ENCODE data around the gene RDH5.

RDH5 gene

GRCh38 chr12:55720071-55720564 is at the start of gene RDH5:
RDH5 (plus strand) TSS chr12:55720393; CDS start chr12:55721185, 792 bp downstream.
- DNase-seq, result no peak

- no peak for DNase-seq
Measured at GRCh38 chr12:55671746-55672145, 48.4 kb upstream of the RDH5 start.

- DNase-seq, result no peak
Measured at GRCh38 chr12:55673638-55674037, 46.6 kb upstream of the RDH5 start.

GRCh38 chr12:55675666-55676065 is 44.5 kb upstream of the RDH5 start:
- no peak for DNase-seq

- DNase-seq, result no peak
Measured at GRCh38 chr12:55676707-55677106, 43.5 kb upstream of the RDH5 start.

GRCh38 chr12:55679691-55680090 is 40.5 kb upstream of the RDH5 start:
- DNase-seq, result no peak

- no peak for DNase-seq
Measured at GRCh38 chr12:55681142-55682077, 38.8 kb upstream of the RDH5 start.

- DNase-seq, result no peak
Measured at GRCh38 chr12:55682087-55682796, 38.0 kb upstream of the RDH5 start.

GRCh38 chr12:55683676-55684075 is 36.5 kb upstream of the RDH5 start:
- DNase-seq, result no peak

GRCh38 chr12:55684761-55685370 is 35.3 kb upstream of the RDH5 start:
- no peak for DNase-seq

GRCh38 chr12:55685671-55686070 is 34.5 kb upstream of the RDH5 start:
- DNase-seq, result no peak

- DNase-seq, result no peak
Measured at GRCh38 chr12:55686366-55687010, 33.7 kb upstream of the RDH5 start.

GRCh38 chr12:55687746-55688145 is 32.4 kb upstream of the RDH5 start:
- no peak for DNase-seq

GRCh38 chr12:55688716-55689655 is 31.2 kb upstream of the RDH5 start:
- DNase-seq, result no peak

GRCh38 chr12:55692631-55693322 is 27.4 kb upstream of the RDH5 start:
- no peak for DNase-seq

GRCh38 chr12:55693323-55694187 is 26.6 kb upstream of the RDH5 start:
- DNase-seq, result no peak

GRCh38 chr12:55694188-55694515 is 26.0 kb upstream of the RDH5 start:
- DNase-seq, result no peak

GRCh38 chr12:55694651-55695050 is 25.5 kb upstream of the RDH5 start:
- DNase-seq, result no peak

- DNase-seq, result no peak
Measured at GRCh38 chr12:55695349-55695748, 24.8 kb upstream of the RDH5 start.

- no peak for DNase-seq
Measured at GRCh38 chr12:55696141-55696540, 24.1 kb upstream of the RDH5 start.

All from activated CD8-positive, alpha-beta memory T cell treated with anti-CD3 and anti-CD28 coated beads, Interleukin-2, amount 50 U/mL, for 4 hours (primary cell).